ENCODE results near the gene NUTM2D. TPM values are rescaled to one million over a fixed set of nuclear protein-coding genes. Genes with fewer than 3 reads are reported as not detected.
"Not testable (repeated sequence)": the region's sequence is repeated elsewhere in the genome, so short reads cannot be mapped to it uniquely, and the experiment has no call there.

NUTM2D gene
- total RNA-seq, 3 donors from 2014 or later: 2.4 to 2.9 (median 2.8) TPM

- Histone ChIP-seq H3K27ac (peak overlapping the region; percentile 87 to 94), H3K4me3 (peak overlapping the region; percentile 50 to 73 (median 55))
- H3K4me1 ChIP-seq; H3K9me3 ChIP-seq; H3K27me3 ChIP-seq; H3K36me3 ChIP-seq; intact Hi-C loops (cut with DNase I; ENCODE audit: low total_unique reads); DNase-seq (ENCODE audit: low spot score in 2 of 2): not testable (repeated sequence)
Observed at GRCh38 chr10:87341546-87342142, 15.9 kb upstream of the NUTM2D start.

GRCh38 chr10:87342249-87342710 is 15.3 kb upstream of the NUTM2D start:
- DNase-seq (ENCODE audit: low spot score in 2 of 2): peak; percentile 85 to 92
- H3K36me3 ChIP-seq; intact Hi-C loops (cut with DNase I; ENCODE audit: low total_unique reads); H3K27me3 ChIP-seq; H3K9me3 ChIP-seq; H3K4me1 ChIP-seq: not testable (repeated sequence)
- TF ChIP-seq POLR2AphosphoS5 (IDR thresholded peaks at IDR 0.05) (peak in 2 of 3 donors; percentile 4 to 13), POLR2A (IDR thresholded peaks at IDR 0.05) (peak; percentile 16)
- Histone ChIP-seq H3K27ac (peak overlapping the region; percentile 87 to 94), H3K4me3 (peak overlapping the region; percentile 50 to 73 (median 55))

- H3K4me1 ChIP-seq; H3K36me3 ChIP-seq; H3K27me3 ChIP-seq; H3K9me3 ChIP-seq; intact Hi-C loops (cut with DNase I; ENCODE audit: low total_unique reads): not testable (repeated sequence)
- Histone ChIP-seq H3K27ac (peak overlapping the region; percentile 87 to 94), H3K4me3 (peak overlapping the region; percentile 50 to 73 (median 55))
- DNase-seq (ENCODE audit: low spot score in 2 of 2): peak; percentile 67 to 73
- TF ChIP-seq CTCF (IDR thresholded peaks at IDR 0.05) (peak in 2 of 3 donors; percentile 42 to 59), POLR2AphosphoS5 (IDR thresholded peaks at IDR 0.05) (peak in 1 of 3 donors; percentile 22)
Observed at GRCh38 chr10:87342711-87343258, 14.8 kb upstream of the NUTM2D start.

GRCh38 chr10:87345743-87346142 is 11.8 kb upstream of the NUTM2D start:
- H3K4me1 ChIP-seq; H3K36me3 ChIP-seq; H3K27me3 ChIP-seq; H3K4me3 ChIP-seq; DNase-seq (ENCODE audit: low spot score in 2 of 2); intact Hi-C loops (cut with DNase I; ENCODE audit: low total_unique reads); H3K27ac ChIP-seq; H3K9me3 ChIP-seq: not testable (repeated sequence)

- H3K4me3 ChIP-seq; DNase-seq (ENCODE audit: low spot score in 2 of 2); H3K36me3 ChIP-seq; intact Hi-C loops (cut with DNase I; ENCODE audit: low total_unique reads); H3K4me1 ChIP-seq; H3K27ac ChIP-seq; H3K9me3 ChIP-seq; H3K27me3 ChIP-seq: not testable (repeated sequence)
Observed at GRCh38 chr10:87350161-87350560, 7.4 kb upstream of the NUTM2D start.

GRCh38 chr10:87352825-87353224 is 4.7 kb upstream of the NUTM2D start:
- H3K9me3 ChIP-seq; H3K4me3 ChIP-seq; H3K27me3 ChIP-seq; H3K36me3 ChIP-seq; H3K4me1 ChIP-seq; H3K27ac ChIP-seq; intact Hi-C loops (cut with DNase I; ENCODE audit: low total_unique reads); DNase-seq (ENCODE audit: low spot score in 2 of 2): not testable (repeated sequence)

GRCh38 chr10:87355110-87355509 is 2.4 kb upstream of the NUTM2D start:
- H3K4me3 ChIP-seq; intact Hi-C loops (cut with DNase I; ENCODE audit: low total_unique reads); H3K36me3 ChIP-seq; H3K27me3 ChIP-seq; H3K27ac ChIP-seq; DNase-seq (ENCODE audit: low spot score in 2 of 2); H3K9me3 ChIP-seq; H3K4me1 ChIP-seq: not testable (repeated sequence)

- H3K9me3 ChIP-seq; H3K4me3 ChIP-seq; H3K36me3 ChIP-seq; H3K27me3 ChIP-seq; DNase-seq (ENCODE audit: low spot score in 2 of 2); intact Hi-C loops (cut with DNase I; ENCODE audit: low total_unique reads); H3K27ac ChIP-seq; H3K4me1 ChIP-seq: not testable (repeated sequence)
Observed at GRCh38 chr10:87358159-87358558, 615 bp downstream of the NUTM2D start.

- H3K4me3 ChIP-seq; DNase-seq (ENCODE audit: low spot score in 2 of 2); H3K9me3 ChIP-seq; H3K4me1 ChIP-seq; H3K27ac ChIP-seq; H3K36me3 ChIP-seq; intact Hi-C loops (cut with DNase I; ENCODE audit: low total_unique reads); H3K27me3 ChIP-seq: not testable (repeated sequence)
Observed at GRCh38 chr10:87369514-87370112, 12.1 kb downstream of the NUTM2D start.

GRCh38 chr10:87374091-87374490 is 16.5 kb downstream of the NUTM2D start:
- DNase-seq (ENCODE audit: low spot score in 2 of 2); H3K27me3 ChIP-seq; H3K4me1 ChIP-seq; H3K4me3 ChIP-seq; H3K27ac ChIP-seq; intact Hi-C loops (cut with DNase I; ENCODE audit: low total_unique reads); H3K9me3 ChIP-seq; H3K36me3 ChIP-seq: not testable (repeated sequence)

- intact Hi-C loops (cut with DNase I; ENCODE audit: low total_unique reads); H3K9me3 ChIP-seq; H3K27me3 ChIP-seq; H3K4me3 ChIP-seq; H3K4me1 ChIP-seq; H3K27ac ChIP-seq; H3K36me3 ChIP-seq; DNase-seq (ENCODE audit: low spot score in 2 of 2): not testable (repeated sequence)
Observed at GRCh38 chr10:87379115-87379514, 21.6 kb downstream of the NUTM2D start.

- not testable (repeated sequence) for H3K4me3 ChIP-seq; DNase-seq (ENCODE audit: low spot score in 2 of 2)
Observed at GRCh38 chr10:87383149-87383857, 25.8 kb downstream of the NUTM2D start.

More at GRCh38 chr10:87383149-87383857, 25.8 kb downstream of the NUTM2D start:
- intact Hi-C loops (cut with DNase I; ENCODE audit: low total_unique reads); H3K36me3 ChIP-seq; H3K27ac ChIP-seq; H3K9me3 ChIP-seq; H3K4me1 ChIP-seq; H3K27me3 ChIP-seq: not testable (repeated sequence)
